Measurements from ENCODE around the gene ICAM5. TPM values are rescaled to one million over a fixed set of nuclear protein-coding genes. Genes with fewer than 3 reads are reported as not detected.

Gene ICAM5
- total RNA-seq, 2 experiments from 2014 or later, result 0.72 to 0.81 TPM

GRCh38 chr19:10295305-10295846 is 5.6 kb downstream of the ICAM5 start:
- Mint-ChIP-seq H3K27ac (no peak overlapping the region), H3K27me3 (ENCODE audit: low read depth) (peaks cover 56% of the 10 kb centered on the region), H3K4me1 (ENCODE audit: low read depth) (peaks cover 42% of the 10 kb centered on the region), H3K4me3 (peak overlapping the region; percentile 56), H3K9me3 (no peaks in the 10 kb centered on the region), H3K36me3 (ENCODE audit: low read depth) (peaks cover 1% of the 10 kb centered on the region)
- CTCF ChIA-PET, result no interaction called here
- DNase-seq, result peak; percentile 61
- intact Hi-C loops (cut with micrococcal nuclease), result loop anchor here (1.0 kb wide), 1 partner anchor 8 kb away; no protein-coding TSS in a partner anchor

DNA sequence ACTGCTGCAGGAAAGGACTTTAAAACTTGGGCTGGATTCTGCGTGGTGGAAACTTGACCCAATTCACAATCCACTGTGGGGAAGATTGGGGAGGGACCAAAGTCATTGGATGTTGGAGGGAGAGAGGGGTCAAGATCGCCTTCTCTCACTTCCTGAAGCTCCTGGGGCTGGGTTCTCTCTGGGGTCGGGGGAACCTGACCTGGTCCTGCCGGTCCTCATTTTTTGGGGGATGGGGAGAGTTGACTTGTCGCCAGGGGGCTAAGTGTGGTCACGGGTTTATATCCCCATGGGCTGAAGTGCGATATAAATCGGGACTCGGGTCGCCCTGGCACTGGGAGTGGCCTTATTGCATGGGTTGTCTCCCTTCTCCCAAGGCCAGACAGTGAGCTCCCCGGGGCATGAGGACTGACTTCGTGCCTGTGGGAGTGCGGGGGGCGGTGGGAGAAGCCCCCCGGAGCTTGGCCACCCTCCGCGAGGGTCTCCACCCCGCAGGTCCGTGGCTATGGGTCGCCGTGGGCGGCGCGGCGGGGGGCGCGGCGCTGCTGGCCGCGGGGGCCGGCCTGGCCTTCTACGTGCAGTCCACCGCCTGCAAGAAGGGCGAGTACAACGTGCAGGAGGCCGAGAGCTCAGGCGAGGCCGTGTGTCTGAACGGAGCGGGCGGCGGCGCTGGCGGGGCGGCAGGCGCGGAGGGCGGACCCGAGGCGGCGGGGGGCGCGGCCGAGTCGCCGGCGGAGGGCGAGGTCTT is 6.3 kb downstream of the ICAM5 start:
- H3K4me3 Mint-ChIP-seq, result peak overlapping the region; percentile 56
- peaks cover 50% of the 10 kb centered on the region for H3K27me3 Mint-ChIP-seq (ENCODE audit: low read depth)
- no peak overlapping the region for H3K27ac Mint-ChIP-seq
- CTCF ChIA-PET, result interaction anchor here (0.6 to 1.0 kb wide), 2 partner anchors 25 to 117 kb away, joined by 4 read pairs; partner anchors contain the start of gene ICAM1
- H3K36me3 Mint-ChIP-seq (ENCODE audit: low read depth), result peaks cover 1% of the 10 kb centered on the region
- intact Hi-C loops (cut with micrococcal nuclease), result loop anchor here (1.0 kb wide), 1 partner anchor 9 kb away; no protein-coding TSS in a partner anchor
- H3K9me3 Mint-ChIP-seq, result no peaks in the 10 kb centered on the region
- peaks cover 38% of the 10 kb centered on the region for H3K4me1 Mint-ChIP-seq (ENCODE audit: low read depth)
- DNase-seq, result no peak

DNA sequence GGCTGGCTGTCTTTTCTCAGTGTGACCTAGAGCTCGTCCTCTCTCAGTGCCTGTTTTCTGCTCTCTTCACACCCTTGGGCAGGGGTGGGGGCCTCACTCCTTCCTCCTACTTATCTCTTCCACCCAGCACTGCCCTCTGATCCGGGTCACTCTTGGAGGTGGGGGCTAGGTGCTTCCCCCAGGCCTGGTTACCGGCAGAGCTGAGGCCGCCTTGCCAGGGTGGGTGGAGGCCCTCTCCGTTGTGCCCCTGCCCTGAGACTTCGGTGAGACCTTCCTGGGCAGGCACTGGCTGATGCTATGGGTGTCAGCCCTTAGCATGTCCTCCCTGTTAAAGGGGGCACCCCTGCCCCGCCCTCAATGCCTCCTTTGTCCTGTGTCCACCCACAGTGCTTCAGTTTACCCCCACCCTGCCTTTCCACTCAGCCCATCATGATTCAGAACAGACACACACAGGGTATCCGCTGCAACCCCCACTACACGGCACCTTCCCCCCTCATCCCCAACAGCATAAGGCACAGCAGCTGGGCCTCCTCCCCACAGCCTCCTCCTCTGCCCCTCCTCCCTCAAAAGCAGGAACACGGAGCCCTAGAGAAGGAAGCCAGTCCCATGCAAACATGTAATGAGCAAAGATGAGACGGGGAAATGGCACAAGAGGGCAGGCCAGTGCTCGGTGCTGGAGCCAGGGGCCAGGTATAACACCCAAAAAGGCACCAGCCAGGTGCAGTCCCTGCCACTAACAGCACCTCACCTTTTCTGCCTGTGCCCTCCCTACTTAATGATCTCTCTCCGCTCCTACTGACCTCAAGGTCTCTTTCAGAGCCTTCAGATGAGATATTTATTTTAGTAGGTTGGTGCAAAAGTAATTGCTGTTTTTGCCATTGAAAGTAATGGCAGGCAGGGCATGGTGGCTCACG is 10.1 kb downstream of the ICAM5 start:
- H3K27me3 Mint-ChIP-seq (ENCODE audit: low read depth), result peaks cover 12% of the 10 kb centered on the region
- CTCF ChIA-PET, result interaction anchor here (0.6 to 1.3 kb wide), 3 partner anchors 16 to 233 kb away, joined by 3 to 6 read pairs (median 4); partner anchors contain the start of gene FDX2
- H3K27ac Mint-ChIP-seq, result no peak overlapping the region
- peaks cover 10% of the 10 kb centered on the region for H3K4me1 Mint-ChIP-seq (ENCODE audit: low read depth)
- DNase-seq, result no peak
- H3K36me3 Mint-ChIP-seq (ENCODE audit: low read depth), result peaks cover 1% of the 10 kb centered on the region
- no peaks in the 10 kb centered on the region for H3K9me3 Mint-ChIP-seq
- intact Hi-C loops (cut with micrococcal nuclease), result no loop called here
- no peak overlapping the region for H3K4me3 Mint-ChIP-seq

DNA sequence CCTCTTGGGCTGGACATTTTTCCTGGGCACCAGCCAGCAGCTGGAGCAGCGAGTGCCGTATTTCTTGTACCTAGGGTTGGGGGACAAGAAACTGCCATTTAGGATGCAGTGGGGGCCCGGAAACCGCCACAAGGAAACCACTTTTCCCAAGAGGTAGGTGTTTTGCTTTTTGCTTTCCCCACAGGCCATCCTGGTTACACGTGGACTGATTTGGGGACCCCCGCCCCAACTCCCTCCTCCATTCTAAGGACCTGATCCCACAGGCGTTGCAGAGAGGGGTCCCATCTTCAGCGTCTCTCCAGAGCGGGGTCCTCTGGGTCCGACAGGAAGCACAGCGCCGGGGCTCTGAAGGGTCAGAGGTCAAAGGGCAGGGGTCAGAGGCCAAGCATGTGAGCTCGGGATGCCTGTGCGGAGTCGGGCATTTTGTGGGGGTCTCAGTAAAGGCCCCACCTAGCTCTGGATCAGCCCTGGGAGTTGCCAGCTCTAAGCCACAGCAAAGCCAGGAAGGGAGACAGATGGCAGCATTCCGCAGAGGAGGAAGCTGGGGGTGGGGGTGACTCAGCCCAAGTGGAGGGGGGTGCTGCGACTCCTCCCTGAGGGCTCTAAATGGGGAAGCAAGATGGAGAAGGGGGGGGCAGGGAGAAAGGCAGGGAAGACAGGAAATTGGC is 15.5 kb downstream of the ICAM5 start:
- H3K4me3 Mint-ChIP-seq, result no peak overlapping the region
- no peaks in the 10 kb centered on the region for H3K4me1 Mint-ChIP-seq (ENCODE audit: low read depth)
- no peaks in the 10 kb centered on the region for H3K27me3 Mint-ChIP-seq (ENCODE audit: low read depth)
- H3K27ac Mint-ChIP-seq, result no peak overlapping the region
- peaks cover 4% of the 10 kb centered on the region for H3K36me3 Mint-ChIP-seq (ENCODE audit: low read depth)
- H3K9me3 Mint-ChIP-seq, result no peaks in the 10 kb centered on the region
- CTCF ChIA-PET, result interaction anchor here (1.5 kb wide), 1 partner anchor 36 kb away, joined by 4 read pairs; no protein-coding TSS in a partner anchor
- no peak for DNase-seq
- intact Hi-C loops (cut with micrococcal nuclease), result no loop called here

DNA sequence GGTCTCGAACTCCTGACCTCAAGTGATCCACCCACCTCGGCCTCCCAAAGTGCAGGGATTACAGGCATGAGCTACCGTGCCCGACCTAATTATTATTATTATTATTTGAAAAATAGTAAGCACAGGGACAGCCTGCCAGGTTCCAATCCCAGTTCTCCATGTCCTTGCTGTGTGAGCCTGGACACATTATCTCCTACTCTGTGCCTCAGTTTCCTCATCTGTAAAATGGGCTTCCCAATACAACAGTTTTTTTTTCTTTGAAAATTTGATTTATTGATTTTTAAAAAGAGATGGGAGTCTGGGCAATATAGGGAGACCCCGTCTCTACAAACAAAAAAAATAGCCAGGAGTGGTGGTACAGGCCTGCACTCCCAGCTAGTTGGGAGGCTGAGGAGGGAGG is 16.6 kb downstream of the ICAM5 start:
- Mint-ChIP-seq H3K4me3 (no peak overlapping the region), H3K27ac (no peak overlapping the region), H3K4me1 (ENCODE audit: low read depth) (no peaks in the 10 kb centered on the region), H3K27me3 (ENCODE audit: low read depth) (no peaks in the 10 kb centered on the region), H3K36me3 (ENCODE audit: low read depth) (peaks cover 6% of the 10 kb centered on the region), H3K9me3 (no peaks in the 10 kb centered on the region)
- intact Hi-C loops (cut with micrococcal nuclease), result no loop called here
- CTCF ChIA-PET, result interaction anchor here (1.5 kb wide), 1 partner anchor 37 kb away, joined by 4 read pairs; no protein-coding TSS in a partner anchor
- DNase-seq, result no peak

DNA sequence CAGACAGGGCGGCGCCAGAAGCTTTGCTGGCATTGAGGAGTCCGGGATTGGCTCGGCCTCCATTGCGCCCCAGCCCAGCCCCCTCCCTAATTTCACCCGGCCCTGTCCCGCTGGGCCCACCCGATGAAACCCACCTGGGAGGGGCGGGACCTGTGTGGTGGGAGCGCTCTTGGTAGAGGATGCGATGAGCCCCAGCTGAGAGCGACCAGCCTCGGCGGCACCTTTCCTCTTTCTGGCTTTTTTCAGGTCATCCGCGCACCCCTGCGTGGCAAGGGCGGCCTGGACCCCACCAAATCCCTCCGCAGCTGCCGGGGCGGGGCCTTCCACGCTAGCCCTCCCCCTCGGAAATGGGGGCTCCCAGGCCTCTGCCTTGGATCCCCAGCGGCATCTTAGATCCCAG is 19.7 kb downstream of the ICAM5 start, which contains the start of gene ZGLP1:
TSS of gene ZGLP1 (minus strand) at position 393 of the 400 bp plus-strand sequence.
- DNase-seq, result no peak
- Mint-ChIP-seq H3K27ac (no peak within 1 kb of the TSS), H3K4me1 (ENCODE audit: low read depth) (peaks cover 3% of the 10 kb centered on the region), H3K9me3 (no peaks in the 10 kb centered on the region), H3K36me3 (ENCODE audit: low read depth) (peaks cover 8% of the 10 kb centered on the region), H3K4me3 (no peak within 1 kb of the TSS), H3K27me3 (ENCODE audit: low read depth) (no peaks in the 10 kb centered on the region)
- intact Hi-C loops (cut with micrococcal nuclease), result no loop called here
- CTCF ChIA-PET, result no interaction called here

- peak within 1 kb of the TSS; percentile 83 for H3K27ac Mint-ChIP-seq
- DNase-seq, result peak; percentile 94
- intact Hi-C loops (cut with micrococcal nuclease), result loop anchor here (2.0 kb wide), 2 partner anchors 17 to 45 kb away; partner anchors contain the start of genes ICAM1 and RAVER1
- H3K36me3 Mint-ChIP-seq (ENCODE audit: low read depth), result peaks cover 17% of the 10 kb centered on the region
- no peaks in the 10 kb centered on the region for H3K27me3 Mint-ChIP-seq (ENCODE audit: low read depth)
- H3K4me3 Mint-ChIP-seq, result peak within 1 kb of the TSS; percentile 89
- H3K4me1 Mint-ChIP-seq (ENCODE audit: low read depth), result peaks cover 18% of the 10 kb centered on the region
- H3K9me3 Mint-ChIP-seq, result no peaks in the 10 kb centered on the region
- CTCF ChIA-PET, result interaction anchor here (1.0 to 1.9 kb wide), 3 partner anchors 15 to 75 kb away, joined by 4 to 7 read pairs (median 4); partner anchors contain the start of gene ICAM1
These were observed 25.8 kb downstream of the ICAM5 start, which contains the start of gene FDX2 for GRCh38 chr19:10315335-10316214. TSS of gene FDX2 (minus strand) at chr19:10316015. CDS start at chr19:10315996, 19 bp downstream.

- Mint-ChIP-seq H3K36me3 (ENCODE audit: low read depth) (peaks cover 17% of the 10 kb centered on the region), H3K27ac (peak overlapping the region; percentile 83), H3K27me3 (ENCODE audit: low read depth) (no peaks in the 10 kb centered on the region), H3K9me3 (no peaks in the 10 kb centered on the region), H3K4me1 (ENCODE audit: low read depth) (peaks cover 18% of the 10 kb centered on the region), H3K4me3 (peak overlapping the region; percentile 89)
- intact Hi-C loops (cut with micrococcal nuclease), result loop anchor here (2.0 kb wide), 2 partner anchors 16 to 46 kb away; partner anchors contain the start of genes ICAM1 and RAVER1
- DNase-seq, result no peak
- CTCF ChIA-PET, result interaction anchor here (1.2 to 1.9 kb wide), 2 partner anchors 57 to 74 kb away, joined by 3 to 4 read pairs; no protein-coding TSS in a partner anchor
These were observed 26.7 kb downstream of the ICAM5 start for GRCh38 chr19:10316229-10317044.

- peaks cover 23% of the 10 kb centered on the region for H3K36me3 Mint-ChIP-seq (ENCODE audit: low read depth)
- H3K9me3 Mint-ChIP-seq, result no peaks in the 10 kb centered on the region
- no peak overlapping the region for H3K4me3 Mint-ChIP-seq
- H3K4me1 Mint-ChIP-seq (ENCODE audit: low read depth), result peaks cover 18% of the 10 kb centered on the region
- no peaks in the 10 kb centered on the region for H3K27me3 Mint-ChIP-seq (ENCODE audit: low read depth)
- DNase-seq, result no peak
- intact Hi-C loops (cut with micrococcal nuclease), result loop anchor here (2.0 kb wide), 2 partner anchors 16 to 46 kb away; partner anchors contain the start of genes ICAM1 and RAVER1
- CTCF ChIA-PET, result interaction anchor here (1.2 kb wide), 1 partner anchor 58 kb away, joined by 3 read pairs; no protein-coding TSS in a partner anchor
- no peak overlapping the region for H3K27ac Mint-ChIP-seq
These were observed 27.5 kb downstream of the ICAM5 start for GRCh38 chr19:10317045-10317856.

Measured in activated naive CD4-positive, alpha-beta T cell treated with anti-CD3 and anti-CD28 coated beads for 36 hours (primary cell).